Heart right ventricle (tissue), 16 donors: Measurements from ENCODE around the gene ACBD4. TPM values are rescaled to one million over a fixed set of nuclear protein-coding genes. Genes with fewer than 3 reads are reported as not detected.
A peak's percentile ranks its signal among the peaks of the same experiment; 100 is the strongest.

Experiments
- ATAC-seq, 8 donors: fragments of 200-7000 bp; cut with Tn5 transposase; one replicate each; pipeline ENCODE4 v1.9.1; 2020; ENCODE audit warnings: mild to moderate bottlenecking in 8 of 8, moderate library complexity in 8 of 8, moderate number of reproducible peaks in 1 of 8
- DNase-seq, 2 donors: peaks; one replicate each; pipeline ENCODE4 v3.0.0-alpha.2; 2020
- H3K27ac ChIP-seq, 10 donors: fragments of 200-600 bp; sonication (generic) in 2 of 10; one replicate each; pipeline versions ENCODE4 v1.5.0 to v1.8.0; 2020 to 2022; ENCODE audit warnings: mild to moderate bottlenecking in 3 of 10
- H3K27me3 ChIP-seq, 7 donors: fragments of 200-600 bp; one replicate each; pipeline ENCODE4 v1.8.0; 2021 to 2022; ENCODE audit warnings: mild to moderate bottlenecking in 2 of 7
- H3K36me3 ChIP-seq, 9 donors: fragments of 200-600 bp; sonication (generic) in 1 of 9; one replicate each; pipeline versions ENCODE4 v1.5.0 to v1.8.0; 2020 to 2022; ENCODE audit warnings: mild to moderate bottlenecking in 2 of 9
- H3K4me1 ChIP-seq, 9 donors: fragments of 200-600 bp; sonication (generic) in 1 of 9; one replicate each; pipeline versions ENCODE4 v1.5.0 to v1.8.0; 2020 to 2022; ENCODE audit warnings: mild to moderate bottlenecking in 4 of 9
- H3K4me3 ChIP-seq, 10 donors: fragments of 200-600 bp; sonication (generic) in 2 of 10; one replicate each; pipeline versions ENCODE4 v1.5.0 to v1.8.0; 2020 to 2022; ENCODE audit warnings: mild to moderate bottlenecking in 7 of 10, moderate library complexity in 2 of 10
- H3K9me3 ChIP-seq, 11 donors: fragments of 200-600 bp in 10 of 11; sonication (generic) in 2 of 11; one replicate each; pipeline versions ENCODE4 v1.5.0 to v1.8.0; 2013 to 2022; ENCODE audit warnings: mild to moderate bottlenecking in 2 of 11, control low read depth in 1 of 11, moderate library complexity in 1 of 11
- CTCF ChIP-seq, 9 donors: fragments of 200-600 bp; sonication (generic) in 2 of 9; IDR thresholded peaks; one replicate each; pipeline versions ENCODE4 v1.5.0 to v1.8.0; 2021 to 2022; ENCODE audit warnings: antibody characterized with exemption in 9 of 9, mild to moderate bottlenecking in 5 of 9, moderate library complexity in 1 of 9
- WGBS, 2 donors: extraction: QIAGEN DNeasy Blood & Tissue Kit; methylation state at CpG; one replicate each; pipeline ENCODE4 v1.1.7; 2013; ENCODE audit warnings: inconsistent platforms in 1 of 2; 5-methylcytosine and 5-hydroxymethylcytosine counted together
- intact Hi-C, 10 donors: fragments of 100-400 bp; cut with DNase I; formaldehyde crosslinking; loops; one replicate each; pipeline versions ENCODE4 v1.11.1 to v1.14.2; 2022
- polyA plus RNA-seq, 2 donors: library from polyadenylated mRNA; stranded (reverse); fragments of 200-250 nt; gene quantifications; one replicate each; pipeline ENCODE4 v1.2.3, GENCODE V29; 2013
- total RNA-seq, 10 donors: library from RNA; stranded (reverse); fragmentation: NEBNext Ultra II Directional in 3 of 10; extraction: Animal tissue kit (Norgen Biotek cat#: 25700) in 3 of 10; gene quantifications; one replicate each; pipeline versions ENCODE4 v1.2.1 to v1.2.4, GENCODE V29; 2021 to 2023
- donor health status: Arrhythmogenic right ventricular cardiomyopathy.
- donor health status: ischemic (EF 13 %, LVEDD 7.1; RV severe dilation, severe dysfunction).
- donor health status: healthy with polysubstance abuse.
- donor health status: DM: no; HTN: yes; CAD: no.
- donor health status: DM: no; HTN: no; CAD: no.
- donor health status: ischemic (EF 25% LVEDD 6.9; RV normal size, moderate dysfunction).
- donor health status: ischemic (EF 25% LVEDD 5.7; RV mildly dilated, moderate dysfunction).
- donor health status: healthy.
- donor health status: DM: yes; HTN: yes; CAD: no.
- donor health status: Ischemic cardiomyopathy.
- donor health status: ischemic (EF 35%, LVEDD 5.7; RV mildly dilated, moderate dysfunction).
- donor health status: nonischemic (EF 11% LVEDD 7.7; RV severe dilation, severe dysfunction).
- donor health status: DM: yes; HTN: yes; CAD: no.
- donor health status: PGD.
- donor health status: ischemic (EF 29% LVEDD 5.4; RV normal size, mild dysfunction).
- donor health status: nonischemic (EF 23%, LVEDD 6.1; RV moderate dilation, normal function).

ACBD4 gene
- total and polyA plus RNA-seq, 12 donors: 4.2 to 16.7 (median 7.3) TPM

GRCh38 chr17:45087504-45087975 is 47.9 kb upstream of the ACBD4 start:
- Histone ChIP-seq H3K4me1 (peaks cover 6 to 34% (median 25%) of the 10 kb centered on the region in 9 donors), H3K9me3 (no peaks in the 10 kb centered on the region), H3K36me3 (peaks cover 0 to 99% (median 55%) of the 10 kb centered on the region in 9 donors), H3K27me3 (no peaks in the 10 kb centered on the region), H3K27ac (peak overlapping the region in 9 of 10 donors; percentile 2 to 64 (median 34)), H3K4me3 (no peak overlapping the region)
- DNase-seq (no peak), ATAC-seq (peak in 7 of 8 donors; percentile 46 to 74 (median 71))
- intact Hi-C loops: no loop called here
- WGBS, 2 donors: 55 to 72% methylated on average over 3 of the region's 3 CpGs
- TF ChIP-seq CTCF (IDR thresholded peaks at IDR 0.05): no peak

GRCh38 chr17:45087978-45088377 is 47.5 kb upstream of the ACBD4 start:
- peaks cover 0 to 99% (median 51%) of the 10 kb centered on the region in 9 donors for H3K36me3 ChIP-seq
- H3K27ac ChIP-seq: peak overlapping the region in 7 of 10 donors; percentile 2 to 64 (median 52)
- H3K27me3 ChIP-seq: no peaks in the 10 kb centered on the region
- intact Hi-C loops: no loop called here
- WGBS, 2 donors: 90 to 93% methylated on average over 5 of the region's 5 CpGs
- TF ChIP-seq CTCF (IDR thresholded peaks at IDR 0.05): no peak
- DNase-seq (no peak), ATAC-seq (no peak)
- H3K4me1 ChIP-seq: peaks cover 8 to 38% (median 29%) of the 10 kb centered on the region in 9 donors
- H3K4me3 ChIP-seq: no peak overlapping the region
- no peaks in the 10 kb centered on the region for H3K9me3 ChIP-seq

DNA sequence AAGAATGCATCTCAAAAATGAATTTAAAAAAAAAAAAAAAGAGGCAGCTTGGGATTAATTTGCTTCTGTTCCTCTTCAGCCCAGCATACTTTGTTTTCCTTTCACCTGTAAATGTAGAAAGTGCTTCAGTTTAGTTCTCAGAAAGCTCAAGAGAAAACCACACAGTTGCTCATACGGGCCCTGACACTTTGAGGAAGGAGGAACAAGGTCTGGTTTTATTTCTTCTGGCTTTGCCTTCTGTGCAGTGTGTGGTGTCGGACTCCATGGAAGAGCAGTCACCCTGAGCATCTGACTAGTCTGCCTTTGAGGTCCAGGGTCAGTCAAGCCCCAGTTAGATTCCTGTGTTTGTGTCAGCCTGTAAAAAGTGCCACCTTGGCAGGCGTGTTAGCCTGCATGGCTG is 46.7 kb upstream of the ACBD4 start:
- no peaks in the 10 kb centered on the region for H3K9me3 ChIP-seq
- DNase-seq (no peak), ATAC-seq (no peak)
- intact Hi-C loops: no loop called here
- H3K27me3 ChIP-seq: no peaks in the 10 kb centered on the region
- H3K4me3 ChIP-seq: no peak overlapping the region
- peaks cover 0 to 99% (median 45%) of the 10 kb centered on the region in 9 donors for H3K36me3 ChIP-seq
- H3K4me1 ChIP-seq: peaks cover 8 to 46% (median 37%) of the 10 kb centered on the region in 9 donors
- TF ChIP-seq CTCF (IDR thresholded peaks at IDR 0.05): no peak
- WGBS, 2 donors: 87 to 92% methylated on average over 3 of the region's 3 CpGs
- peak overlapping the region in 3 of 10 donors; percentile 28 to 59 (median 52) for H3K27ac ChIP-seq

- Histone ChIP-seq H3K4me1 (peaks cover 8 to 53% (median 44%) of the 10 kb centered on the region in 9 donors), H3K27me3 (no peaks in the 10 kb centered on the region), H3K9me3 (no peaks in the 10 kb centered on the region), H3K27ac (no peak overlapping the region), H3K4me3 (no peak overlapping the region), H3K36me3 (peaks cover 0 to 99% (median 49%) of the 10 kb centered on the region in 9 donors)
- ATAC-seq: no peak
- WGBS, 2 donors: 88 to 90% methylated on average over 3 of the region's 3 CpGs
- intact Hi-C loops: loop anchor here in 6 of 10 donors (10.0 kb wide), 3 partner anchors 66 to 176 kb away; partner anchors contain the start of gene GFAP (in 4 of the 6)
- TF ChIP-seq CTCF (IDR thresholded peaks at IDR 0.05): no peak
- DNase-seq: no peak
These were observed 44.8 kb upstream of the ACBD4 start for GRCh38 chr17:45090711-45091110.
